ENCODE measurements around the gene MRPS5. TPM values are rescaled to one million over a fixed set of nuclear protein-coding genes. Genes with fewer than 3 reads are reported as not detected.

Gene MRPS5
- total RNA-seq, 1 donor from 2014 or later: 75.2 TPM

- no peaks in the 10 kb centered on the region for H3F3A ChIP-seq (ENCODE audit: low read depth)
- H3K79me2 ChIP-seq (ENCODE audit: low read depth): no peaks in the 10 kb centered on the region
- H3K27ac Mint-ChIP-seq: no peak overlapping the region
- no peak overlapping the region for H3K9ac ChIP-seq
- no peak overlapping the region for H2AFZ ChIP-seq (replicated peaks)
- H4K20me1 ChIP-seq (ENCODE audit: low read depth): no peaks in the 10 kb centered on the region
- no peaks in the 10 kb centered on the region for H3K27me3 ChIP-seq
- TF ChIP-seq EZH2phosphoT487 (IDR thresholded peaks at IDR 0.05) (no peak), EZH2 (IDR thresholded peaks at IDR 0.05) (no peak)
- TF ChIP-seq, protein P1, sequence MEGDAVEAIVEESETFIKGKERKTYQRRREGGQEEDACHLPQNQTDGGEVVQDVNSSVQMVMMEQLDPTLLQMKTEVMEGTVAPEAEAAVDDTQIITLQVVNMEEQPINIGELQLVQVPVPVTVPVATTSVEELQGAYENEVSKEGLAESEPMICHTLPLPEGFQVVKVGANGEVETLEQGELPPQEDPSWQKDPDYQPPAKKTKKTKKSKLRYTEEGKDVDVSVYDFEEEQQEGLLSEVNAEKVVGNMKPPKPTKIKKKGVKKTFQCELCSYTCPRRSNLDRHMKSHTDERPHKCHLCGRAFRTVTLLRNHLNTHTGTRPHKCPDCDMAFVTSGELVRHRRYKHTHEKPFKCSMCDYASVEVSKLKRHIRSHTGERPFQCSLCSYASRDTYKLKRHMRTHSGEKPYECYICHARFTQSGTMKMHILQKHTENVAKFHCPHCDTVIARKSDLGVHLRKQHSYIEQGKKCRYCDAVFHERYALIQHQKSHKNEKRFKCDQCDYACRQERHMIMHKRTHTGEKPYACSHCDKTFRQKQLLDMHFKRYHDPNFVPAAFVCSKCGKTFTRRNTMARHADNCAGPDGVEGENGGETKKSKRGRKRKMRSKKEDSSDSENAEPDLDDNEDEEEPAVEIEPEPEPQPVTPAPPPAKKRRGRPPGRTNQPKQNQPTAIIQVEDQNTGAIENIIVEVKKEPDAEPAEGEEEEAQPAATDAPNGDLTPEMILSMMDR (IDR thresholded peaks at IDR 0.05): no peak
- H3K27ac ChIP-seq: no peak overlapping the region
- no peaks in the 10 kb centered on the region for H3K4me1 Mint-ChIP-seq
- H3K4me1 ChIP-seq: no peaks in the 10 kb centered on the region
- no peak overlapping the region for H3K4me3 ChIP-seq
- H3K4me2 ChIP-seq: no peak overlapping the region
- H3K9me3 Mint-ChIP-seq: peaks cover 2% of the 10 kb centered on the region
- no peak for DNase-seq (ENCODE audit: low spot score)
- H3K27me3 Mint-ChIP-seq (ENCODE audit: insufficient read depth, low read depth): no peaks in the 10 kb centered on the region
- H3K9me3 ChIP-seq (ENCODE audit: low read depth): no peaks in the 10 kb centered on the region
- H3K4me3 Mint-ChIP-seq: no peak overlapping the region
- peaks cover 6% of the 10 kb centered on the region for H3K36me3 ChIP-seq
- H3K36me3 Mint-ChIP-seq: peaks cover 44% of the 10 kb centered on the region
These were observed 35.6 kb downstream of the MRPS5 start for GRCh38 chr2:95086017-95086416.

GRCh38 chr2:95082477-95082876, 39.1 kb downstream of the MRPS5 start:
- Mint-ChIP-seq H3K27me3 (ENCODE audit: insufficient read depth, low read depth) (peaks cover 4% of the 10 kb centered on the region), H3K4me1 (peaks cover 13% of the 10 kb centered on the region), H3K9me3 (peaks cover 2% of the 10 kb centered on the region), H3K36me3 (peaks cover 29% of the 10 kb centered on the region), H3K27ac (no peak overlapping the region), H3K4me3 (no peak overlapping the region)
- Histone ChIP-seq H3K4me1 (no peaks in the 10 kb centered on the region), H3K79me2 (ENCODE audit: low read depth) (no peaks in the 10 kb centered on the region), H4K20me1 (ENCODE audit: low read depth) (no peaks in the 10 kb centered on the region), H2AFZ (replicated peaks) (no peak overlapping the region), H3K27ac (no peak overlapping the region), H3K9ac (no peak overlapping the region), H3K27me3 (peaks cover 2% of the 10 kb centered on the region), H3K4me2 (no peak overlapping the region), H3K36me3 (peaks cover 6% of the 10 kb centered on the region), H3K4me3 (no peak overlapping the region), H3K9me3 (ENCODE audit: low read depth) (no peaks in the 10 kb centered on the region), H3F3A (ENCODE audit: low read depth) (peaks cover 2% of the 10 kb centered on the region)
- DNase-seq (ENCODE audit: low spot score): no peak
- TF ChIP-seq, protein P1 (IDR thresholded peaks at IDR 0.05): no peak
- TF ChIP-seq EZH2phosphoT487 (IDR thresholded peaks at IDR 0.05) (no peak), EZH2 (IDR thresholded peaks at IDR 0.05) (no peak)

DNA sequence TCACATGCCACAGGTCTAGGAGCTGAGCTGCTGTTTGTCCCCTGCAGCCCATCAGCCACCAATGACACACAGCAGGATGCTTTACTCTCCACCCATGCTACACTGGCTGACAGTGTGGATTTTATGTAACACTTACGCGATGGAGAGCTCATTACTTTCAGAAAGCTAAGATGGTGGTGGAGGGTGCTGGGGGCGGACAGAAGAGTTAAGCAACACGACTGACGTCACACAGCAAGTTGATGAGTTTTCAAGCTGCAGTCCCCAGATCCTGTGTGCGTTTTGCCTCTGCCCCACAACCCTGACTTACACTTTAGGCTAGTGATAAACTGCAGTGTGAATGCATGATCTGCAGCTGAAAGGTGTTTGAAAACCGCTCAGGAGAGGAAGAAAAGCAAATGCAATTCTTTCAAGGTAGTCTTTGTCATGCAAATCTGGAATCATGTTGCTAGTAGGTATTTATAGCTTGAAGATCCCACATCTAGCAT, 42.4 kb downstream of the MRPS5 start:
- H3K4me2 ChIP-seq: no peak overlapping the region
- H3K27me3 ChIP-seq: peaks cover 10% of the 10 kb centered on the region
- H3K4me3 ChIP-seq: no peak overlapping the region
- peaks cover 6% of the 10 kb centered on the region for H3F3A ChIP-seq (ENCODE audit: low read depth)
- H3K4me1 Mint-ChIP-seq: peaks cover 16% of the 10 kb centered on the region
- peaks cover 7% of the 10 kb centered on the region for H3K27me3 Mint-ChIP-seq (ENCODE audit: insufficient read depth, low read depth)
- no peak overlapping the region for H3K27ac Mint-ChIP-seq
- H3K79me2 ChIP-seq (ENCODE audit: low read depth): no peaks in the 10 kb centered on the region
- TF ChIP-seq EZH2 (IDR thresholded peaks at IDR 0.05) (no peak), EZH2phosphoT487 (IDR thresholded peaks at IDR 0.05) (no peak)
- TF ChIP-seq, protein P1 (IDR thresholded peaks at IDR 0.05): no peak
- H2AFZ ChIP-seq (replicated peaks): peak overlapping the region; percentile 52
- H4K20me1 ChIP-seq (ENCODE audit: low read depth): no peaks in the 10 kb centered on the region
- H3K36me3 ChIP-seq: no peaks in the 10 kb centered on the region
- no peaks in the 10 kb centered on the region for H3K9me3 ChIP-seq (ENCODE audit: low read depth)
- no peak overlapping the region for H3K9ac ChIP-seq
- H3K4me1 ChIP-seq: no peaks in the 10 kb centered on the region
- peaks cover 2% of the 10 kb centered on the region for H3K9me3 Mint-ChIP-seq
- H3K27ac ChIP-seq: no peak overlapping the region
- no peak for DNase-seq (ENCODE audit: low spot score)
- peaks cover 3% of the 10 kb centered on the region for H3K36me3 Mint-ChIP-seq
- H3K4me3 Mint-ChIP-seq: no peak overlapping the region
